GM12872 (cell line): ENCODE measurements around the gene ZNF423.

ENCODE experiments used
- TF ChIP-seq, protein P1 (sequence below): IDR thresholded peaks from 3 replicates; pipeline ENCODE4 v1.5.1; 2011; ENCODE audit warnings: low read depth, mild to moderate bottlenecking, low read length, moderate library complexity; ENCODE audit not compliant: insufficient read depth

Gene ZNF423

DNA sequence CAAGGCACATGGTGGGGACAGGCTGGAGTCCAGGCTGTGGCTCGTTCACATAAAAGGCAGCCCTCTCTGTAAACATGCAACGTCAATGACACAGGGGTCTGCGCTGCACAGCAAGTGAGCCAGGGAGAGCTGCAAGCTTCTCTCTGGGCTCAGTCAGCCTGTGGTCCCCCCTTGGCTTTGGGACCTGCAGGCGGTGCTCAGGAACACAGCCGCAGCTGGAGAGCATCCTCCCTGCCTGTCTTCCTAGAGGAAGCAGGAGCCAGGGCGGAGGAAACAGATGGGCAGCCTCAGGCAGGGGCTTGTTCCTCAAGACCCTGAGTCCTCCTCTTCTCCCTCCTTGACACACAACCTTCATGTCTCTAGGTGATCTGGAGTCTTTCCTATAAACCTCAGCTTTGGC, 254.3 kb downstream of the ZNF423 start:
- TF ChIP-seq, protein P1, sequence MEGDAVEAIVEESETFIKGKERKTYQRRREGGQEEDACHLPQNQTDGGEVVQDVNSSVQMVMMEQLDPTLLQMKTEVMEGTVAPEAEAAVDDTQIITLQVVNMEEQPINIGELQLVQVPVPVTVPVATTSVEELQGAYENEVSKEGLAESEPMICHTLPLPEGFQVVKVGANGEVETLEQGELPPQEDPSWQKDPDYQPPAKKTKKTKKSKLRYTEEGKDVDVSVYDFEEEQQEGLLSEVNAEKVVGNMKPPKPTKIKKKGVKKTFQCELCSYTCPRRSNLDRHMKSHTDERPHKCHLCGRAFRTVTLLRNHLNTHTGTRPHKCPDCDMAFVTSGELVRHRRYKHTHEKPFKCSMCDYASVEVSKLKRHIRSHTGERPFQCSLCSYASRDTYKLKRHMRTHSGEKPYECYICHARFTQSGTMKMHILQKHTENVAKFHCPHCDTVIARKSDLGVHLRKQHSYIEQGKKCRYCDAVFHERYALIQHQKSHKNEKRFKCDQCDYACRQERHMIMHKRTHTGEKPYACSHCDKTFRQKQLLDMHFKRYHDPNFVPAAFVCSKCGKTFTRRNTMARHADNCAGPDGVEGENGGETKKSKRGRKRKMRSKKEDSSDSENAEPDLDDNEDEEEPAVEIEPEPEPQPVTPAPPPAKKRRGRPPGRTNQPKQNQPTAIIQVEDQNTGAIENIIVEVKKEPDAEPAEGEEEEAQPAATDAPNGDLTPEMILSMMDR: no peak

DNA sequence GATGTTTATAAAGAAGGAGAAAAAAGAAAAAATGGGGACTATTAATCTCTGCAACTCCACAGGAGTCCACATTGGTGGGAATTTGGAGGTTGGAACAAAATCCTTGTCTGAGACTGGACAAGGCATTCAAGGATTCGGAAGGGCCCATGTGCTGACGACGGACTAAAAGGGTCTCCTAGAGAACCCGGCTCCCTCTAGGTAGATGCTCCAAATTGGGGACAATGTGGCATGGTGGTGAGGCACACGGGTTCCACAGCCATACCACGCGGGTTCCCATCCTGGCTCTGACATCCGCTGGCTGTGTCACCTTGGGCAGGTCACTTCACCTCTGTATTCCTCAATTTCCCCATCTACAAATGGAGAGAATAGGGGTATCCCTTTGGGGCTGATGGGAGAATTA, 254.9 kb downstream of the ZNF423 start:
- TF ChIP-seq, protein P1: no peak

DNA sequence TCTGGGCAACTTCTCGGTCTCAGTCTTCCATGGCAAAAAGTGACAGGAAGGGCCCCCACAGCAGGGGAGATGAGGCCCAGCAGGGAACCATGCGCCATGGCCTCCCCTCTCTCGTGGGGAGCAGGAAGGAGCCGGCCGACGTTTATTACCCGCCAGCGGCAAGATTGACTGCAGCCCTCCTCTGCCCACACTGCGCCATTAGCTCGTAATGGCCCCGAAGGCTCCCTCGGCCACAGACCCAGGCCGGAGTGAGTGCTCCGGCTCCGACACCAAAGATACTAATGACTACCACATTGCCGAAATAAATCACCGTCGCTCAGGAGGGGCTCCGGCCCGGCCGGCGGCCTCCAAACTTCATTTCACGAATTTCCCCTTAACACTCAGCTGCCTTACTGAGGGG, 255.4 kb downstream of the ZNF423 start:
- TF ChIP-seq, protein P1: no peak

DNA sequence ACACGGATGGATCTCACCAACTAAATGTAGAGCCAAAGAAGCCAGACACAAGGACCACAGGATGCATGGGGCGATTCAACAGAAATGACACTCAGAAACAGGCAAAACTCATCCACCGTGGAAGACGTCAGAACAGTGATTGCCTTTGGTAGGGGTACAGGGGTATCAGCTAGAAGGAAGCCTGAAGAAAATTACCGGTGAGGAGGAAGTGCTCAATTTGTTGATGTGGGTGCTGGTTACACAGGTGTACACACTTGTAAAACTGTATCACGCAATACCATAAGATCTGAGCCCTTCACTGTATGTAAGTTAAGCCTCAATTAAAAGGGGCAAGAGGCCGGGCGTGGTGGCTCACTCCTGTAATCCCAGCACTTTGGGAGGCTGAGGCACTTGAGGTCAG, 256.2 kb downstream of the ZNF423 start:
- TF ChIP-seq, protein P1: no peak

DNA sequence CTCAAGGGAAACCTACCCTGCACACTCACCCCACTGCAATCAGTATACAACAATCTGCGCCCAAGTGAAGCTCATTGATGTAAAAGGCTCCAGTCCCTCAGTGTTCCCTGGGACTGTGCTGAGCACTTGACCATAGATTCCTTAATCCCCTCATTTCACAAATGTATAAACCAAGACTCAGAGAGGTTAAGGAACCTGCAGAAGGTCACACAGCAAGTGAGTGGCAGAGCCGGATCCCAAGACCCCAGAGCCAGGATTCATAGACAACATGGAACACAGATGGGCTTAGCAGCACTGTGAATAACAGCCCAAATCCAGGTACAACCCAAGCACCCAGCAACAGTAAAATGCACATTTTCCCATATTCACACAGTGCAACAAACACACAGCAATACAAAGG, 256.6 kb downstream of the ZNF423 start:
- TF ChIP-seq, protein P1: no peak

DNA sequence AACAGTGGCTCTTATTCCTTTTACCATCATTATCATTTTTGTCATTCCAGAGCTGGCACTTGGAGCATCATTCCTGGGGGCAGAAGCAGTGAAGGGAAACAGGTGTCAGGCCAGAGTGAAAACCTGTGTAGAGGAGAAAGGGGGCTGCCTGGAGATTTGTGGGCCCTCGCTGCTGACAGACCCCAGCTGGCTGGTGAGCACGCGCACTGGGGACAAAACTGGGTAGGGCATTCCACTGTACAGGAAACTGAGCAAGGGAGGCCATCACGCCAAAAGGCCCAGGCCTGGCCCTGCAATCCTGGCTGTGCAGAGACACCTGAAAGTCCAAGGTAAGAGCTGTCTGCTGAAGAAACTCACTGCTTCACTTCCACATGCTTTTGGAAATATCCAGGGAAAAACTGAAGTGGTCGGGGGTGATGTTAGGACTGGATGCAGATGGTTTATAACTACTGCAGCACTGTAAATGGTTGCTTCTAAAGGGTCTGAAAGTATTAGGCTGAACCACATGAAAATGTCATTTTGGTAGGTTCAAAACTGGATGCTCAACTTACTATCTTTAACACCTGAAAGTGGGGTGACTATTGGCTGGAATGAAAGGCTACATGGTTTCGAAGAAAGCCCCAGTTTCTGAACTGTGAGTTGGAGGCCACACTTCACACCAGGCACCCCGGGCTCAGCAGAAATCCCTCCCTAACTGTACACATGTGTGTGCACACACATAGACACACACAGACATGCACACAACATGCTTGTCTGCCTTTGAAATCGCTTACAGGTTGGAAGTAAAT, 257.3 kb downstream of the ZNF423 start:
- TF ChIP-seq, protein P1: no peak

DNA sequence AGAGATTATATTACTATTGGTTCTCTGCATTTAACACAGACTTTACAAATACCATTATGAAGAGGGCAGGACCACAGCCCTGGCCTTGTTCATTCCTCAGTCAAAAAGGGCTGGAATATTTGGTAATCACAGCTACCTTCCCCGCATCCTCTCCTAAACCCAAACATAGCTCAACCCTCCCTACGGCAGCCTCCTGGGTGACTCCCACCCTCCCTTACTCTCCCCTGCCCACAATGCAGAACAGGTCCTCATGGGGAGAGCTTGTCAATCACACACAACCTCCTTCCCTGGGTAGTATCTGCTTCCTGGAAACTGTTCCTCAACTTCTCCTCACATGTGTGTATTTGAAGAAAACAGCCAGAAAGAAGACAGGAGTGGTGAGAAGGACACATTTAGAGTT, 258.1 kb downstream of the ZNF423 start:
- TF ChIP-seq, protein P1: no peak
